ENCODE data around the gene HERPUD1. TPM values are rescaled to one million over a fixed set of nuclear protein-coding genes. Genes with fewer than 3 reads are reported as not detected.

The HERPUD1 gene
- total and polyA plus RNA-seq, 9 of the 15 experiments (the other 6 are each of a cell fraction or from before 2014, with no cell fraction given) = 14.2 to 60.7 (median 37.4) TPM

DNA sequence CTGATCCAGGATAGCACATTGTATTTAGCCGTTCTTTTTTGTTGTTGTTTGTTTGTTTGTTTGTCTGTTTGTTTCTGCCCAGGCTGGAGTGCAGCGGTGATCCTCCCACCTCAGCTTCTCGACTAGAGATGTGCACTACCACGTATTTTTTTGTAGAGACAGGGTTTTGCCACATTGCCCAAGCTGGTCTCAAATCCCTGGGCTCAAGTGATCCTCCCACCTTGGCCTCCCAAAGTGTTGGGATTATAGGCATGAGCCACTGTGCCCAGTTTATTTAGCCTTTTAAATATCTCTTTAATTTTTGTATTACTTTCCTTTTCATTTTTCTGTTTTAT lies 48.2 kb downstream of the HERPUD1 start (continued):
- no peak for TF ChIP-seq ZNF184 (CRISPR knock-in tag; IDR thresholded peaks at IDR 0.05)
- no peak for TF ChIP-seq SRSF3 (IDR thresholded peaks at IDR 0.05; ENCODE audit: insufficient read depth, low read length)
- no peak for TF ChIP-seq NCOA4 (IDR thresholded peaks at IDR 0.05; ENCODE audit: partially characterized antibody)
- no peak for TF ChIP-seq SRSF9 (IDR thresholded peaks at IDR 0.05; ENCODE audit: borderline replicate concordance, low read depth, low read length)
- TF ChIP-seq GTF2F1 (IDR thresholded peaks at IDR 0.05; ENCODE audit: low read depth, low read length) = no peak
- TF ChIP-seq DLX4 (CRISPR knock-in tag; IDR thresholded peaks at IDR 0.05) = no peak
- TF ChIP-seq, protein P1, sequence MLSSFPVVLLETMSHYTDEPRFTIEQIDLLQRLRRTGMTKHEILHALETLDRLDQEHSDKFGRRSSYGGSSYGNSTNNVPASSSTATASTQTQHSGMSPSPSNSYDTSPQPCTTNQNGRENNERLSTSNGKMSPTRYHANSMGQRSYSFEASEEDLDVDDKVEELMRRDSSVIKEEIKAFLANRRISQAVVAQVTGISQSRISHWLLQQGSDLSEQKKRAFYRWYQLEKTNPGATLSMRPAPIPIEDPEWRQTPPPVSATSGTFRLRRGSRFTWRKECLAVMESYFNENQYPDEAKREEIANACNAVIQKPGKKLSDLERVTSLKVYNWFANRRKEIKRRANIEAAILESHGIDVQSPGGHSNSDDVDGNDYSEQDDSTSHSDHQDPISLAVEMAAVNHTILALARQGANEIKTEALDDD (IDR thresholded peaks at IDR 0.05) = no peak

DNA sequence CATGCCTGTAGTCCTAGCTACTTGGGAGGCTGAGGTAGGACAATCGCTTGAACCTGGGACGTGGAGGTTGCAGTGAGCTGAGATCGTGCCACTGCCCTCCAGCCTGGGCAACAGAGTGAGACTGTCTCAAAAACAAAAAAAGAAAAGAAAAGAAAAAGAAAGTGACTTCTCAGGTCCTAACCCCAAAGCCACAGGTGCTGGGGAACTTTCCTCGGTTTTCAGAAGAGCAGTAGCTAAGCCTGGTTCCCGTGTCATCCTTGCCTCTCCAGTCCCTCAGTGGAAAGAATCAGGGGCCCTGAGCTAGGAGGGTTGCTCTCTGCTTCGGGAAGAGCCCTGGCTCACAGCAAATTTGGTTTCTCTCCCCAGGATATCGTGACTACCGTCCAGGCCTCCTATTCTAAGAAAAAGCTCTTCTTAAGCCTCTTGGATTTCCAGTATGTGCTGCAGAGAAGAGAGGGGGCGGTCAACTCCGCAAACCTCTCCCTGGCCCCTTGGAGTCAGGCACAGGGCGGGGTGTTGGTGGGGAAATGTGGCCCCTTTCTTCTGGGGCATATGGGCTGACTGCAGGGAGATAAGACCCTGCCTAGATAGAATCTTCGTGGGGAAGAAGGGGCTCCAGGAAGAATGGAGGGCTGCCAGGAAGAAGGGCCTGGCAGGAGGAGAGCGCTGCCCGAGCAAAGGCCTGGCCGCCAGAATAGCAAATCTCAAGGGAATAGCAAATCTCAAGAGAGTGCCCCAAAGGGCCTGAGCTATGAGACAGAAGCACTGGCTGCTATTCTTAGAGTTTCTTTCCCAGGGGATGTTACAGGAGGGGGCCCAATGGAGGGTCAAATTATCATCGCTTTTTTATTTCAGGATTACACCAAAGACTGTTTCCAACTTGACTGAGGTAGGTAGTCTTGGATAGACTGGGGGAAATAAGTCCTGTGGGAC lies 49.1 kb downstream of the HERPUD1 start:
- no peaks in the 10 kb centered on the region for H3K9me1 ChIP-seq (ENCODE audit: control insufficient read depth, insufficient read depth, low read length)
- H3K9me3 ChIP-seq (replicated peaks; ENCODE audit: control insufficient read depth, insufficient read depth, low read depth, low read length) = peaks cover 2% of the 10 kb centered on the region
- H3K27me3 ChIP-seq (ENCODE audit: control insufficient read depth in 2 of 2, insufficient read depth in 2 of 2, low read length in 2 of 2) = peaks cover 23 to 64% of the 10 kb centered on the region in 2 experiments; a peak in 4 of 5 replicates
- FAIRE-seq = no peak
- no peak overlapping the region for H2AFZ ChIP-seq (ENCODE audit: low read depth, low read length)
- POLR2A ChIA-PET = interaction anchor here (0.6 kb wide), 1 partner anchor 85 kb away, joined by 3 read pairs; no protein-coding TSS in a partner anchor
- BruUV-seq (replicated peaks) = no TSS peak
- H3K4me3 ChIP-seq = no peak overlapping the region
- intact Hi-C loops (cut with micrococcal nuclease) (no loop called here), in situ Hi-C loops (cut with MboI) (no loop called here)
- no peak overlapping the region for H3K9ac ChIP-seq (ENCODE audit: insufficient read depth in 1 of 2, low read depth in 2 of 2, low read length in 2 of 2)
- no peak for ATAC-seq
- no peaks in the 10 kb centered on the region for H3K79me2 ChIP-seq (ENCODE audit: control insufficient read depth, insufficient read depth, low read length)
- no peaks in the 10 kb centered on the region; a peak in 1 of 5 replicates for H3K4me1 ChIP-seq (replicated peaks in 1 of 2; ENCODE audit: control insufficient read depth in 2 of 2, insufficient read depth in 2 of 2, low read length in 2 of 2)
- no peak for DNase-seq (ENCODE audit: extremely low read depth in 1 of 4, low spot score in 3 of 4)
- 3% methylated on average over 14 of the region's 16 CpGs for WGBS (ENCODE audit: insufficient coverage, low coverage, missing lambda C conversion rate)
- no peaks in the 10 kb centered on the region for H4K20me1 ChIP-seq (replicated peaks; ENCODE audit: control insufficient read depth, insufficient read depth, low read length)
- H3K36me3 ChIP-seq (ENCODE audit: control insufficient read depth, insufficient read depth, low read length) = no peaks in the 10 kb centered on the region
- CTCF ChIA-PET (ENCODE audit: low intra/inter-chr PET ratio) = no interaction called here
- H3K4me2 ChIP-seq (ENCODE audit: insufficient read depth, low read length) = no peak overlapping the region
- no peak overlapping the region for H3K27ac ChIP-seq (ENCODE audit: extremely low read depth, low read depth, low read length)
- TF ChIP-seq KDM2B (CRISPR knock-in tag; IDR thresholded peaks at IDR 0.05) (no peak), TRIM24 (IDR thresholded peaks at IDR 0.05) (no peak), SETDB1 (IDR thresholded peaks at IDR 0.05; ENCODE audit: low read length) (no peak), NR3C1 (CRISPR knock-in tag; IDR thresholded peaks at IDR 0.05) (no peak), SREBF1 (IDR thresholded peaks at IDR 0.05; ENCODE audit: borderline replicate concordance, low read depth, low read length) (no peak)
- TF ChIP-seq, protein P2, sequence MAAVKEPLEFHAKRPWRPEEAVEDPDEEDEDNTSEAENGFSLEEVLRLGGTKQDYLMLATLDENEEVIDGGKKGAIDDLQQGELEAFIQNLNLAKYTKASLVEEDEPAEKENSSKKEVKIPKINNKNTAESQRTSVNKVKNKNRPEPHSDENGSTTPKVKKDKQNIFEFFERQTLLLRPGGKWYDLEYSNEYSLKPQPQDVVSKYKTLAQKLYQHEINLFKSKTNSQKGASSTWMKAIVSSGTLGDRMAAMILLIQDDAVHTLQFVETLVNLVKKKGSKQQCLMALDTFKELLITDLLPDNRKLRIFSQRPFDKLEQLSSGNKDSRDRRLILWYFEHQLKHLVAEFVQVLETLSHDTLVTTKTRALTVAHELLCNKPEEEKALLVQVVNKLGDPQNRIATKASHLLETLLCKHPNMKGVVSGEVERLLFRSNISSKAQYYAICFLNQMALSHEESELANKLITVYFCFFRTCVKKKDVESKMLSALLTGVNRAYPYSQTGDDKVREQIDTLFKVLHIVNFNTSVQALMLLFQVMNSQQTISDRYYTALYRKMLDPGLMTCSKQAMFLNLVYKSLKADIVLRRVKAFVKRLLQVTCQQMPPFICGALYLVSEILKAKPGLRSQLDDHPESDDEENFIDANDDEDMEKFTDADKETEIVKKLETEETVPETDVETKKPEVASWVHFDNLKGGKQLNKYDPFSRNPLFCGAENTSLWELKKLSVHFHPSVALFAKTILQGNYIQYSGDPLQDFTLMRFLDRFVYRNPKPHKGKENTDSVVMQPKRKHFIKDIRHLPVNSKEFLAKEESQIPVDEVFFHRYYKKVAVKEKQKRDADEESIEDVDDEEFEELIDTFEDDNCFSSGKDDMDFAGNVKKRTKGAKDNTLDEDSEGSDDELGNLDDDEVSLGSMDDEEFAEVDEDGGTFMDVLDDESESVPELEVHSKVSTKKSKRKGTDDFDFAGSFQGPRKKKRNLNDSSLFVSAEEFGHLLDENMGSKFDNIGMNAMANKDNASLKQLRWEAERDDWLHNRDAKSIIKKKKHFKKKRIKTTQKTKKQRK (IDR thresholded peaks at IDR 0.05; ENCODE audit: borderline replicate concordance, low read depth, low read length) = no peak
